Measurements from ENCODE around the gene SETDB2. TPM values are rescaled to one million over a fixed set of nuclear protein-coding genes. Genes with fewer than 3 reads are reported as not detected.

Gene SETDB2
- total RNA-seq, 1 donor = 11.0 TPM

DNA sequence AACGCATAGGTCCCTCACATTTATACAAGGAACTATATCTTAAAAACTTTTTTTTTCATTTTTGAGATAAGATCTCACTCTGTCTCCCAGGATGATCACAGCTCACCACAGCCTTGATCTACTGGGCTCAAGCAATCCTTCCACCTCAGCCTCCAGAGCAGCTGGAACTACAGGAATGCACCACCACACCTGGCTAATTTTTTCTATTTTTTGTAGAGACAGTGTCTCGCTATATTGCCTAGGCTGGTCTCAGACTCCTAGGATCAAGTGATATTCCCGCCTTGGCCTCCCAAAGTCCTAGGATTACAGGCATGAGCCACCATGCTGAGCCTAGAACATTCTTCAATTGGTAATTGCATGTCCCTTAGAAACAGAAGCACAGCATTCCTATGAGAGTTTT is 99.6 kb downstream of the SETDB2 start:
- H3K4me3 ChIP-seq (ENCODE audit: low read depth, low read length) = no peak overlapping the region
- TF ChIP-seq, protein P1, sequence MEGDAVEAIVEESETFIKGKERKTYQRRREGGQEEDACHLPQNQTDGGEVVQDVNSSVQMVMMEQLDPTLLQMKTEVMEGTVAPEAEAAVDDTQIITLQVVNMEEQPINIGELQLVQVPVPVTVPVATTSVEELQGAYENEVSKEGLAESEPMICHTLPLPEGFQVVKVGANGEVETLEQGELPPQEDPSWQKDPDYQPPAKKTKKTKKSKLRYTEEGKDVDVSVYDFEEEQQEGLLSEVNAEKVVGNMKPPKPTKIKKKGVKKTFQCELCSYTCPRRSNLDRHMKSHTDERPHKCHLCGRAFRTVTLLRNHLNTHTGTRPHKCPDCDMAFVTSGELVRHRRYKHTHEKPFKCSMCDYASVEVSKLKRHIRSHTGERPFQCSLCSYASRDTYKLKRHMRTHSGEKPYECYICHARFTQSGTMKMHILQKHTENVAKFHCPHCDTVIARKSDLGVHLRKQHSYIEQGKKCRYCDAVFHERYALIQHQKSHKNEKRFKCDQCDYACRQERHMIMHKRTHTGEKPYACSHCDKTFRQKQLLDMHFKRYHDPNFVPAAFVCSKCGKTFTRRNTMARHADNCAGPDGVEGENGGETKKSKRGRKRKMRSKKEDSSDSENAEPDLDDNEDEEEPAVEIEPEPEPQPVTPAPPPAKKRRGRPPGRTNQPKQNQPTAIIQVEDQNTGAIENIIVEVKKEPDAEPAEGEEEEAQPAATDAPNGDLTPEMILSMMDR (IDR thresholded peaks at IDR 0.05; ENCODE audit: insufficient read depth, low read length) = no peak
- no peak for DNase-seq (ENCODE audit: low read depth)

Other genes starting within 250 kb of the SETDB2 start
- gene MLNR, start 223.9 kb upstream of the SETDB2 start, total RNA-seq (ENCODE audit: low replicate concordance) = not detected in 2 replicates
- gene CDADC1, start 196.3 kb upstream of the SETDB2 start, total RNA-seq (ENCODE audit: low replicate concordance) = 3.8 and 9.1 TPM in 2 replicates
- gene CAB39L, start 210 bp upstream of the SETDB2 start, total RNA-seq (ENCODE audit: low replicate concordance) = 19.9 and 23.3 TPM in 2 replicates
- 13.3 and 33.7 TPM in 2 replicates for gene PHF11, start 51.7 kb downstream of the SETDB2 start, total RNA-seq (ENCODE audit: low replicate concordance)
- 24.0 and 40.7 TPM in 2 replicates for gene RCBTB1, start 141.3 kb downstream of the SETDB2 start, total RNA-seq (ENCODE audit: low replicate concordance)
- gene ARL11, start 184.2 kb downstream of the SETDB2 start, total RNA-seq (ENCODE audit: low replicate concordance) = not detected in 2 replicates
- 37.1 and 47.0 TPM in 2 replicates for gene EBPL, start 247.2 kb downstream of the SETDB2 start, total RNA-seq (ENCODE audit: low replicate concordance)

Data from fibroblast of the aortic adventitia (primary cell).